Endothelial cell of umbilical vein (primary cell): ENCODE measurements around the gene EYS. TPM values are rescaled to one million over a fixed set of nuclear protein-coding genes. Genes with fewer than 3 reads are reported as not detected.

Experiments
- BruUV-seq: library from RNA; stranded (reverse); fragments of 400-500 nt; replicated peaks from 2 replicates; lab custom pipeline; 2021; lab: Mats Ljungman, UMichigan
- CTCF ChIA-PET: fragments of 300-600, 350-600 bp; sonication (Branson Sonifier 250); formaldehyde crosslinking; loops from one replicate; lab custom pipeline; 2021; ENCODE audit warnings: antibody characterized with exemption, inconsistent platforms; lab: Charles Lee
- POLR2A ChIA-PET: fragments of 300-600, 350-600 bp; sonication (Branson Sonifier 250); formaldehyde crosslinking; loops from one replicate; lab custom pipeline; 2021; ENCODE audit warnings: antibody characterized with exemption, inconsistent platforms; lab: Charles Lee
- DNase-seq: peaks from one replicate; pipeline ENCODE4 v3.0.0-alpha.2; 2011; ENCODE audit warnings: low read depth, low spot score
- FAIRE-seq: peaks from 2 replicates; lab custom pipeline; 2011; peaks lifted over from hg19 to GRCh38; lab: Jason Lieb, UNC
- H2AFZ ChIP-seq: 2 replicates; pipeline ENCODE4 v1.6.0; 2012; ENCODE audit warnings: low read depth, low read length, control low read depth, inconsistent platforms
- H3K27ac ChIP-seq: 2 replicates; pipeline ENCODE4 v1.5.1; 2011; ENCODE audit warnings: low read depth, mild to moderate bottlenecking, control low read depth, low read length, moderate library complexity; ENCODE audit not compliant: insufficient read depth
- H3K27me3 ChIP-seq, 2 experiments: 2 replicates each; pipeline versions ENCODE4 v1.6.0 to v1.6.1; 2011; ENCODE audit warnings: low read length in 2 of 2, mixed read lengths in 1 of 2; ENCODE audit not compliant: control insufficient read depth in 2 of 2, insufficient read depth in 2 of 2
- H3K36me3 ChIP-seq, 2 experiments: 2 replicates in 1 of 2; 3 replicates in 1 of 2; pipeline ENCODE4 v1.5.1; 2011; ENCODE audit warnings: low read length in 2 of 2, mild to moderate bottlenecking in 1 of 2, moderate library complexity in 1 of 2; ENCODE audit not compliant: control insufficient read depth in 2 of 2, insufficient read depth in 2 of 2; ENCODE audit errors: extremely low read depth in 1 of 2
- H3K4me1 ChIP-seq: 3 replicates; pipeline ENCODE4 v1.5.1; 2011; ENCODE audit warnings: mild to moderate bottlenecking, low read length; ENCODE audit not compliant: control insufficient read depth, insufficient read depth; ENCODE audit errors: extremely low read depth
- H3K4me2 ChIP-seq: 2 replicates; pipeline ENCODE4 v1.6.1; 2011; ENCODE audit warnings: low read length, control low read depth, mixed read lengths; ENCODE audit not compliant: insufficient read depth
- H3K4me3 ChIP-seq, 3 experiments: fragments of 200-600 bp in 1 of 3; sonication (generic), shearing (Covaris generic) in 1 of 3; replicated peaks in 1 of 3; 2 replicates each; pipeline ENCODE4 v1.5.1; 2011 to 2016; ENCODE audit warnings: control low read depth in 3 of 3, low read length in 3 of 3, mild to moderate bottlenecking in 2 of 3, inconsistent platforms in 1 of 3, low read depth in 1 of 3, moderate library complexity in 1 of 3; ENCODE audit not compliant: insufficient read depth in 1 of 3
- H3K79me2 ChIP-seq: 2 replicates; pipeline ENCODE4 v1.6.0; 2012; ENCODE audit warnings: low read length, inconsistent platforms; ENCODE audit not compliant: control insufficient read depth, insufficient read depth
- H3K9ac ChIP-seq: replicated peaks from 2 replicates; pipeline ENCODE3; 2011; ENCODE audit warnings: low read length, control low read depth; ENCODE audit not compliant: insufficient read depth; ENCODE audit errors: extremely low read depth
- H3K9me1 ChIP-seq: replicated peaks from 3 replicates; pipeline ENCODE4 v1.6.0; 2011; ENCODE audit warnings: mild to moderate bottlenecking, low read length; ENCODE audit not compliant: control insufficient read depth, insufficient read depth; ENCODE audit errors: extremely low read depth
- H3K9me3 ChIP-seq: replicated peaks from 2 replicates; pipeline ENCODE4 v1.5.1; 2012; ENCODE audit warnings: low read length, inconsistent platforms; ENCODE audit not compliant: control insufficient read depth, insufficient read depth
- H4K20me1 ChIP-seq: replicated peaks from 2 replicates; pipeline ENCODE3; 2011; ENCODE audit warnings: mild to moderate bottlenecking, low read length; ENCODE audit not compliant: control insufficient read depth, insufficient read depth; ENCODE audit errors: extremely low read depth
- EZH2 ChIP-seq: IDR thresholded peaks from 2 replicates; pipeline ENCODE4 v1.6.1; 2012; ENCODE audit warnings: borderline replicate concordance, low read depth, mild to moderate bottlenecking, moderate library complexity, low read length, inconsistent platforms; ENCODE audit not compliant: severe bottlenecking
- FOS ChIP-seq: IDR thresholded peaks from 2 replicates; pipeline ENCODE4 v1.6.1; 2011; ENCODE audit warnings: mild to moderate bottlenecking, low read length, moderate library complexity, borderline replicate concordance; ENCODE audit not compliant: insufficient read depth
- GATA2 ChIP-seq: IDR thresholded peaks from 2 replicates; pipeline ENCODE4 v1.7.0; 2011; ENCODE audit warnings: low read depth, mild to moderate bottlenecking, moderate library complexity, mixed read lengths, low read length; ENCODE audit not compliant: insufficient read length, insufficient read depth
- JUN ChIP-seq: IDR thresholded peaks from 2 replicates; pipeline ENCODE4 v1.6.1; 2011; ENCODE audit warnings: borderline replicate concordance, low read depth; ENCODE audit not compliant: insufficient read length, insufficient read depth
- MYC ChIP-seq: IDR thresholded peaks from one replicate; pipeline ENCODE4 v1.6.1; 2011; ENCODE audit warnings: mild to moderate bottlenecking, low read depth, low read length
- POLR2A ChIP-seq: IDR thresholded peaks from 2 replicates; pipeline ENCODE4 v1.6.1; 2012; ENCODE audit warnings: low read depth, mild to moderate bottlenecking, control low read depth, low read length
- POLR2AphosphoS5 ChIP-seq: IDR thresholded peaks from 2 replicates; pipeline ENCODE4 v1.6.1; 2012; ENCODE audit warnings: low read depth, mild to moderate bottlenecking, control low read depth, low read length, moderate library complexity; ENCODE audit not compliant: insufficient read depth
- dilution Hi-C: fragments of 300-500 bp; cut with MboI; formaldehyde crosslinking; loops from one replicate; pipeline ENCODE4 v1.15.0; 2019; ENCODE audit warnings: low sequenced_read_pairs; ENCODE audit not compliant: extremely low pct_ligation_motif_present
- intact Hi-C: fragments of 100-400 bp; cut with micrococcal nuclease; formaldehyde crosslinking; loops from one replicate; pipeline ENCODE4 v1.10.0; 2022
- polyA plus RNA-seq, 4 experiments: library from polyadenylated mRNA; depleted of rRNA in 3 of 4; stranded (reverse) in 3 of 4; unstranded in 1 of 4; fragments of >200 nt; gene quantifications; 2 replicates each; pipeline versions ENCODE4 v1.2.1 to v1.2.3, GENCODE V29; 2011 to 2012; ENCODE audit warnings: missing spikeins in 1 of 4
- total RNA-seq: library from RNA; stranded (reverse); gene quantifications from 2 replicates; pipeline ENCODE4 v1.2.3, GENCODE V29; 2021
- TF ChIP-seq, protein P1 (sequence below): IDR thresholded peaks from 2 replicates; pipeline ENCODE4 v1.6.1; 2011; ENCODE audit not compliant: insufficient read depth, insufficient read length
- TF ChIP-seq, protein P2 (sequence below), 2 donors: IDR thresholded peaks; 1 replicate in 1 of 2; 2 replicates in 1 of 2; pipeline ENCODE4 v1.5.1; 2011; ENCODE audit warnings: low read length in 2 of 2, mild to moderate bottlenecking in 2 of 2, moderate library complexity in 2 of 2, control low read depth in 1 of 2, inconsistent platforms in 1 of 2, low read depth in 1 of 2; ENCODE audit not compliant: insufficient read depth in 1 of 2; ENCODE audit errors: extremely low read depth in 1 of 2

Gene EYS
- total and polyA plus RNA-seq, 2 donors (not counting 3 experiments of a cell fraction or from before 2014, with no cell fraction given), result 0.01 to 0.27 TPM

DNA sequence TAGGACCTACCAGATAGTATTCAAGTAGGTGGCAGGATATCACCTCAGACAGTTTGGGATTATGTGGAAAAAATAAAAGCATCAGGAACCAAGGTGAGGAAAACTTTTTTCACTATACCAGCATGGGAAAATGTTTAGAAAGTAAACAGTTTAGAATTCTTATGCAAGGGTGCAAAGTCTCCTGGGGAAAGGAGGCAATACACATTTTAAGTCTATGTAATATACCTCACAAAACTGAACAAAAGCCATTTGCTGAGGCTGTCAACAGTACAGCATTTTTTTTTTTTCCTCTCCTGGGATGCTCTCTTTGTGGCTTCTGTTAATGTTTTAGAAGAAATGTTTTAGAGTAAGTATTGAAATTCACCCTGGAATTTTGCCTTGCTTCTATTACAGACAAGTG, 1997.9 kb downstream of the EYS start:
- no peaks in the 10 kb centered on the region for H3K4me1 ChIP-seq
- POLR2A ChIA-PET, result no interaction called here
- no peak overlapping the region for H3K9ac ChIP-seq
- H3K9me3 ChIP-seq, result no peaks in the 10 kb centered on the region
- H2AFZ ChIP-seq, result no peak overlapping the region
- no peaks in the 10 kb centered on the region for H3K79me2 ChIP-seq
- CTCF ChIA-PET, result interaction anchor here (1.2 to 1.5 kb wide), 3 partner anchors 10 to 111 kb away, joined by 3 to 6 read pairs (median 3); no protein-coding TSS in a partner anchor
- no peaks in the 10 kb centered on the region for H3K27me3 ChIP-seq
- DNase-seq (no peak), FAIRE-seq (no peak)
- intact Hi-C loops, result no loop called here
- H4K20me1 ChIP-seq, result no peaks in the 10 kb centered on the region
- no TSS peak for BruUV-seq
- peaks cover 16 to 26% of the 10 kb centered on the region in 2 experiments for H3K36me3 ChIP-seq
- no peak overlapping the region for H3K4me2 ChIP-seq
- no peaks in the 10 kb centered on the region for H3K9me1 ChIP-seq
- no peak for TF ChIP-seq MYC
- no peak for TF ChIP-seq FOS
- TF ChIP-seq, protein P1, sequence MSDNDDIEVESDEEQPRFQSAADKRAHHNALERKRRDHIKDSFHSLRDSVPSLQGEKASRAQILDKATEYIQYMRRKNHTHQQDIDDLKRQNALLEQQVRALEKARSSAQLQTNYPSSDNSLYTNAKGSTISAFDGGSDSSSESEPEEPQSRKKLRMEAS, result no peak
- TF ChIP-seq EZH2, result no peak
- dilution Hi-C loops, result no loop called here
- no peak overlapping the region for H3K4me3 ChIP-seq
- no peak overlapping the region for H3K27ac ChIP-seq

DNA sequence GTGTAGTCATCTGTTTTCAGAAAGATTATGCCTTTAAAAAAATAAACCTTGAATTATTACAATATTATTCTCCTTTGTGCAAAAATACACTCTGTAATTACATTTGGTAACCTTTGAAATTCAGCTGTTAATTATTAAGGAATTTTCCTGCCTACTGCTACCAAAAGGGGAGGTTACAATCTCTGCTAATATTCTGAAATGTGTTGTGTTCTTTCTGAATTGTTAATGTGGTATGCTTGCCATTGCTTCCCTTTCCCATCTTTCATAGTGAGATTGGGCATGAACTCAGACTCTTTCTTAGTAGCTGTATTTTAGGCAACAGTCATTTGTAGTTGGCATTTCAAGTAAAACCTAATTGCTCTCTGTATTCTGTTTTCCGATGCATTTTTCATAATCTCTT, 1998.4 kb downstream of the EYS start:
- Histone ChIP-seq H3K36me3 (peaks cover 16 to 26% of the 10 kb centered on the region in 2 experiments), H3K9me3 (no peaks in the 10 kb centered on the region), H3K27me3 (no peaks in the 10 kb centered on the region), H3K79me2 (no peaks in the 10 kb centered on the region), H3K9me1 (no peaks in the 10 kb centered on the region), H3K9ac (no peak overlapping the region), H3K4me1 (no peaks in the 10 kb centered on the region), H3K4me2 (no peak overlapping the region), H2AFZ (no peak overlapping the region), H4K20me1 (no peaks in the 10 kb centered on the region), H3K27ac (no peak overlapping the region), H3K4me3 (no peak overlapping the region)
- FAIRE-seq (no peak), DNase-seq (no peak)
- dilution Hi-C loops, result no loop called here
- ChIA-PET CTCF (interaction anchor here (1.2 to 1.5 kb wide), 3 partner anchors 9 to 110 kb away, joined by 3 to 6 read pairs (median 3); no protein-coding TSS in a partner anchor), POLR2A (no interaction called here)
- BruUV-seq, result no TSS peak
- TF ChIP-seq JUN (no peak), POLR2AphosphoS5 (no peak), GATA2 (no peak), EZH2 (no peak), MYC (no peak), FOS (no peak), POLR2A (no peak)
- TF ChIP-seq, protein P2, sequence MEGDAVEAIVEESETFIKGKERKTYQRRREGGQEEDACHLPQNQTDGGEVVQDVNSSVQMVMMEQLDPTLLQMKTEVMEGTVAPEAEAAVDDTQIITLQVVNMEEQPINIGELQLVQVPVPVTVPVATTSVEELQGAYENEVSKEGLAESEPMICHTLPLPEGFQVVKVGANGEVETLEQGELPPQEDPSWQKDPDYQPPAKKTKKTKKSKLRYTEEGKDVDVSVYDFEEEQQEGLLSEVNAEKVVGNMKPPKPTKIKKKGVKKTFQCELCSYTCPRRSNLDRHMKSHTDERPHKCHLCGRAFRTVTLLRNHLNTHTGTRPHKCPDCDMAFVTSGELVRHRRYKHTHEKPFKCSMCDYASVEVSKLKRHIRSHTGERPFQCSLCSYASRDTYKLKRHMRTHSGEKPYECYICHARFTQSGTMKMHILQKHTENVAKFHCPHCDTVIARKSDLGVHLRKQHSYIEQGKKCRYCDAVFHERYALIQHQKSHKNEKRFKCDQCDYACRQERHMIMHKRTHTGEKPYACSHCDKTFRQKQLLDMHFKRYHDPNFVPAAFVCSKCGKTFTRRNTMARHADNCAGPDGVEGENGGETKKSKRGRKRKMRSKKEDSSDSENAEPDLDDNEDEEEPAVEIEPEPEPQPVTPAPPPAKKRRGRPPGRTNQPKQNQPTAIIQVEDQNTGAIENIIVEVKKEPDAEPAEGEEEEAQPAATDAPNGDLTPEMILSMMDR (IDR thresholded peaks at IDR 0.05; ENCODE audit: extremely low read depth in 1 of 2, insufficient read depth in 1 of 2, low read depth in 1 of 2, low read length in 2 of 2), result no peak
- TF ChIP-seq, protein P1, result no peak
- intact Hi-C loops, result no loop called here
